Neural cell (in vitro differentiated cells): ENCODE measurements around the gene RADIL. TPM values are rescaled to one million over a fixed set of nuclear protein-coding genes. Genes with fewer than 3 reads are reported as not detected.

Experiments
- H2AFZ ChIP-seq: fragments of 200-600, 300-800 bp; sonication (generic), shearing (Covaris generic); 2 replicates; pipeline ENCODE4 v1.6.0; 2014; ENCODE audit warnings: low read depth, mild to moderate bottlenecking, antibody characterized with exemption, low read length, moderate library complexity
- H3F3A ChIP-seq: fragments of 200-600 bp; shearing (Covaris generic); 2 replicates; pipeline ENCODE4 v1.6.1; 2016; ENCODE audit warnings: mild to moderate bottlenecking, moderate library complexity, mixed read lengths, antibody characterized with exemption, low read length; ENCODE audit not compliant: insufficient read depth, poor library complexity, severe bottlenecking
- H3K27ac ChIP-seq: fragments of 200-600, 300-800 bp; sonication (generic), shearing (Covaris generic); 2 replicates; pipeline ENCODE4 v1.5.1; 2014; ENCODE audit warnings: mild to moderate bottlenecking, low read length, moderate library complexity
- H3K27me3 ChIP-seq: fragments of 300-800, 200-600 bp; sonication (generic), shearing (Covaris generic); 2 replicates; pipeline ENCODE4 v1.6.0; 2014; ENCODE audit warnings: mild to moderate bottlenecking, low read depth, low read length, moderate library complexity; ENCODE audit not compliant: insufficient read depth
- H3K36me3 ChIP-seq: fragments of 300-800, 200-600 bp; sonication (generic), shearing (Covaris generic); 2 replicates; pipeline ENCODE4 v1.5.1; 2014; ENCODE audit warnings: mild to moderate bottlenecking, antibody characterized with exemption, low read length, moderate library complexity; ENCODE audit not compliant: insufficient read depth
- H3K4me2 ChIP-seq: fragments of 300-800, 200-600 bp; sonication (generic), shearing (Covaris generic); 2 replicates; pipeline ENCODE4 v1.6.0; 2014; ENCODE audit warnings: mild to moderate bottlenecking, low read length
- H3K4me3 ChIP-seq: fragments of 300-800, 200-600 bp; sonication (generic), shearing (Covaris generic); 2 replicates; pipeline ENCODE4 v1.5.1; 2014; ENCODE audit warnings: mild to moderate bottlenecking, low read length, moderate library complexity
- H3K79me2 ChIP-seq: fragments of 200-600 bp; shearing (Covaris generic); replicated peaks from 2 replicates; pipeline ENCODE4 v1.6.0; 2014; ENCODE audit warnings: mild to moderate bottlenecking, low read length, moderate library complexity; ENCODE audit not compliant: insufficient read depth
- H3K9ac ChIP-seq: fragments of 300-800, 200-600 bp; sonication (generic), shearing (Covaris generic); 2 replicates; pipeline ENCODE4 v1.6.1; 2016; ENCODE audit warnings: mild to moderate bottlenecking, low read length, mixed read lengths
- H3K9me2 ChIP-seq: fragments of 200-600 bp; shearing (Covaris generic); 2 replicates; pipeline ENCODE4 v1.6.1; 2016; ENCODE audit warnings: mild to moderate bottlenecking, low read length, mixed read lengths; ENCODE audit not compliant: insufficient read depth
- H3K9me3 ChIP-seq: fragments of 200-600, 300-800 bp; sonication (generic), shearing (Covaris generic); 2 replicates; pipeline ENCODE4 v1.6.1; 2016; ENCODE audit warnings: mild to moderate bottlenecking, mixed run types, low read length, moderate library complexity, mixed read lengths
- H4K20me1 ChIP-seq: fragments of 200-600 bp; shearing (Covaris generic); 2 replicates; pipeline ENCODE4 v1.6.1; 2016; ENCODE audit warnings: mild to moderate bottlenecking, mixed run types; ENCODE audit not compliant: insufficient read depth
- EP300 ChIP-seq: fragments of 450-650 bp; conservative IDR thresholded peaks from 2 replicates; pipeline ENCODE4 v1.6.1; 2014; ENCODE audit warnings: antibody characterized with exemption, mild to moderate bottlenecking, moderate library complexity; ENCODE audit not compliant: poor library complexity, severe bottlenecking
- EZH2 ChIP-seq: fragments of 200-600, 300-800 bp; shearing (Covaris generic), sonication (generic); IDR thresholded peaks from 2 replicates; pipeline ENCODE4 v1.6.1; 2014; ENCODE audit warnings: antibody characterized with exemption, low read length, borderline replicate concordance, mild to moderate bottlenecking; ENCODE audit not compliant: insufficient read depth, poor library complexity, severe bottlenecking
- MXI1 ChIP-seq: fragments of 450-650 bp; conservative IDR thresholded peaks from 2 replicates; pipeline ENCODE4 v1.6.1; 2014; ENCODE audit warnings: antibody characterized with exemption, mild to moderate bottlenecking; ENCODE audit not compliant: poor library complexity, severe bottlenecking
- POLR2AphosphoS5 ChIP-seq: IDR thresholded peaks from 2 replicates; pipeline ENCODE4 v1.6.1; 2012
- RAD21 ChIP-seq: fragments of 450-650 bp; conservative IDR thresholded peaks from 2 replicates; pipeline ENCODE4 v1.6.1; 2014; ENCODE audit warnings: antibody characterized with exemption, mild to moderate bottlenecking, moderate library complexity
- SMC3 ChIP-seq: fragments of 450-650 bp; conservative IDR thresholded peaks from 2 replicates; pipeline ENCODE4 v1.6.1; 2014; ENCODE audit warnings: antibody characterized with exemption, mild to moderate bottlenecking, moderate library complexity; ENCODE audit not compliant: poor library complexity
- TAF1 ChIP-seq: IDR thresholded peaks from 2 replicates; pipeline ENCODE4 v1.6.1; 2012; ENCODE audit warnings: low read depth
- polyA plus RNA-seq: library from polyadenylated mRNA; depleted of rRNA; stranded (reverse); fragments of >200 nt; gene quantifications from 2 replicates; pipeline ENCODE4 v1.2.3, GENCODE V29; 2014
- TF ChIP-seq, protein P1 (sequence below): fragments of 450-650 bp; IDR thresholded peaks from 2 replicates; pipeline ENCODE4 v1.5.1; 2014; ENCODE audit warnings: antibody characterized with exemption, mild to moderate bottlenecking, moderate library complexity; ENCODE audit not compliant: poor library complexity, severe bottlenecking
- TF ChIP-seq, protein P2 (sequence below): IDR thresholded peaks from 2 replicates; pipeline ENCODE4 v1.6.1; 2012; ENCODE audit warnings: borderline replicate concordance

Gene RADIL
- polyA plus RNA-seq, 1 donor from 2014 or later: 4.1 TPM

DNA sequence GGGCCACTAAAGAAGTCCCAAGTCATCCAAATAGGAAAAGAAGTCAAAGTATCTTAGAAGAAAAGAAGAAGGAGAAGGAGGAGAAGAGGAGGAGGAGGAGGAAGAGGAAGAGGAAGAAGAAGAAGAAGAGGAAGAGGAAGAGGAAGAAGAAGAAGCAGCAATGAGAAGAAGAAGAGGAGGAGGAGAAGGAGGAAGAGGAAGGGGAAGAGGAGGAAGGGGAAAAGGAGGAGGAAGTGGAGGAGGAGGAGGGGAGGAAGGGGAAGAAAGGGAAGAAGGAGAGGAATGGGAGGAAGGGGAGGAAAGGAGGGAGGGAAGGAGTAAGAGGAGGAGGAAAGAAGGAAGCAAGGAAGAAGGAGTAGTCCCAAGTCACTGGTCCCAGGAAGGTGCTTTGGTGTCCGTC is 21.7 kb upstream of the RADIL start:
- Histone ChIP-seq H3F3A (no peaks in the 10 kb centered on the region), H2AFZ (no peak overlapping the region), H3K27me3 (no peaks in the 10 kb centered on the region), H4K20me1 (no peaks in the 10 kb centered on the region), H3K27ac (no peak overlapping the region), H3K9me2 (no peaks in the 10 kb centered on the region), H3K79me2 (no peaks in the 10 kb centered on the region), H3K4me3 (no peak overlapping the region), H3K9me3 (no peaks in the 10 kb centered on the region), H3K4me2 (no peak overlapping the region), H3K9ac (no peak overlapping the region), H3K36me3 (no peaks in the 10 kb centered on the region)
- no peak for TF ChIP-seq POLR2AphosphoS5
- TF ChIP-seq SMC3: no peak
- no peak for TF ChIP-seq TAF1
- TF ChIP-seq MXI1: no peak
- TF ChIP-seq EP300: no peak
- no peak for TF ChIP-seq RAD21
- TF ChIP-seq, protein P1, sequence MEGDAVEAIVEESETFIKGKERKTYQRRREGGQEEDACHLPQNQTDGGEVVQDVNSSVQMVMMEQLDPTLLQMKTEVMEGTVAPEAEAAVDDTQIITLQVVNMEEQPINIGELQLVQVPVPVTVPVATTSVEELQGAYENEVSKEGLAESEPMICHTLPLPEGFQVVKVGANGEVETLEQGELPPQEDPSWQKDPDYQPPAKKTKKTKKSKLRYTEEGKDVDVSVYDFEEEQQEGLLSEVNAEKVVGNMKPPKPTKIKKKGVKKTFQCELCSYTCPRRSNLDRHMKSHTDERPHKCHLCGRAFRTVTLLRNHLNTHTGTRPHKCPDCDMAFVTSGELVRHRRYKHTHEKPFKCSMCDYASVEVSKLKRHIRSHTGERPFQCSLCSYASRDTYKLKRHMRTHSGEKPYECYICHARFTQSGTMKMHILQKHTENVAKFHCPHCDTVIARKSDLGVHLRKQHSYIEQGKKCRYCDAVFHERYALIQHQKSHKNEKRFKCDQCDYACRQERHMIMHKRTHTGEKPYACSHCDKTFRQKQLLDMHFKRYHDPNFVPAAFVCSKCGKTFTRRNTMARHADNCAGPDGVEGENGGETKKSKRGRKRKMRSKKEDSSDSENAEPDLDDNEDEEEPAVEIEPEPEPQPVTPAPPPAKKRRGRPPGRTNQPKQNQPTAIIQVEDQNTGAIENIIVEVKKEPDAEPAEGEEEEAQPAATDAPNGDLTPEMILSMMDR: no peak
- TF ChIP-seq, protein P2, sequence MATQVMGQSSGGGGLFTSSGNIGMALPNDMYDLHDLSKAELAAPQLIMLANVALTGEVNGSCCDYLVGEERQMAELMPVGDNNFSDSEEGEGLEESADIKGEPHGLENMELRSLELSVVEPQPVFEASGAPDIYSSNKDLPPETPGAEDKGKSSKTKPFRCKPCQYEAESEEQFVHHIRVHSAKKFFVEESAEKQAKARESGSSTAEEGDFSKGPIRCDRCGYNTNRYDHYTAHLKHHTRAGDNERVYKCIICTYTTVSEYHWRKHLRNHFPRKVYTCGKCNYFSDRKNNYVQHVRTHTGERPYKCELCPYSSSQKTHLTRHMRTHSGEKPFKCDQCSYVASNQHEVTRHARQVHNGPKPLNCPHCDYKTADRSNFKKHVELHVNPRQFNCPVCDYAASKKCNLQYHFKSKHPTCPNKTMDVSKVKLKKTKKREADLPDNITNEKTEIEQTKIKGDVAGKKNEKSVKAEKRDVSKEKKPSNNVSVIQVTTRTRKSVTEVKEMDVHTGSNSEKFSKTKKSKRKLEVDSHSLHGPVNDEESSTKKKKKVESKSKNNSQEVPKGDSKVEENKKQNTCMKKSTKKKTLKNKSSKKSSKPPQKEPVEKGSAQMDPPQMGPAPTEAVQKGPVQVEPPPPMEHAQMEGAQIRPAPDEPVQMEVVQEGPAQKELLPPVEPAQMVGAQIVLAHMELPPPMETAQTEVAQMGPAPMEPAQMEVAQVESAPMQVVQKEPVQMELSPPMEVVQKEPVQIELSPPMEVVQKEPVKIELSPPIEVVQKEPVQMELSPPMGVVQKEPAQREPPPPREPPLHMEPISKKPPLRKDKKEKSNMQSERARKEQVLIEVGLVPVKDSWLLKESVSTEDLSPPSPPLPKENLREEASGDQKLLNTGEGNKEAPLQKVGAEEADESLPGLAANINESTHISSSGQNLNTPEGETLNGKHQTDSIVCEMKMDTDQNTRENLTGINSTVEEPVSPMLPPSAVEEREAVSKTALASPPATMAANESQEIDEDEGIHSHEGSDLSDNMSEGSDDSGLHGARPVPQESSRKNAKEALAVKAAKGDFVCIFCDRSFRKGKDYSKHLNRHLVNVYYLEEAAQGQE: no peak
- TF ChIP-seq EZH2: no peak

DNA sequence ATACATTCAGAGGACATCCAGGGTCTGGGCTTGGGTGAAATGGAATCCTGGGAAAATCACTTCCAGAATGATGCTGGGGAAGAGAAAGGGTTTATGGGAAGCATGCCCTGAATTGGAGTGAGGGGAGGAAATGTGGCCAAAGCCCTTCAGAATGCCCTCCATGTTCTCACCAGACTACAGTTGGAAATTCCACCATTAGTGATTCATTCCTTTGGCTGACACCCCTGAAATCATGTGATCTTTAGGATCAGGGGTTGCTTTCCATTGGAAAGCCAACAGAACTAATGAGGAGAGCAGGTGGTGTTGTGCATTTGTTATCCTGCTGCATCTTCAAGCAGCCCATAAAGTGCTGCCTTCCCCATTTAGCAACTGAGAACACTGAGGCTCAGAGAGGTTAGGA is 20.8 kb upstream of the RADIL start:
- no peaks in the 10 kb centered on the region for H3K9me2 ChIP-seq
- no peaks in the 10 kb centered on the region for H3F3A ChIP-seq
- H3K36me3 ChIP-seq: no peaks in the 10 kb centered on the region
- no peaks in the 10 kb centered on the region for H3K9me3 ChIP-seq
- H3K27ac ChIP-seq: no peak overlapping the region
- no peaks in the 10 kb centered on the region for H3K79me2 ChIP-seq
- no peaks in the 10 kb centered on the region for H3K27me3 ChIP-seq
- H3K4me2 ChIP-seq: no peak overlapping the region
- H4K20me1 ChIP-seq: no peaks in the 10 kb centered on the region
- no peak overlapping the region for H3K4me3 ChIP-seq
- H3K9ac ChIP-seq: no peak overlapping the region
- TF ChIP-seq EP300 (no peak), SMC3 (no peak), EZH2 (no peak), RAD21 (no peak), TAF1 (no peak), POLR2AphosphoS5 (no peak), MXI1 (no peak)
- TF ChIP-seq, protein P1: no peak
- TF ChIP-seq, protein P2: no peak
- no peak overlapping the region for H2AFZ ChIP-seq
